ENCODE measurements around the gene FSHR.

Gene FSHR

GRCh38 chr2:49110571-49110970, 43.7 kb downstream of the FSHR start:
- no peak for DNase-seq

- DNase-seq: no peak
Measured at GRCh38 chr2:49108851-49109250, 45.5 kb downstream of the FSHR start.

- DNase-seq: no peak
Measured at GRCh38 chr2:49108436-49108835, 45.9 kb downstream of the FSHR start.

- DNase-seq: no peak
Measured at GRCh38 chr2:49105506-49105905, 48.8 kb downstream of the FSHR start.

- DNase-seq: no peak
Measured at GRCh38 chr2:49102146-49102545, 52.2 kb downstream of the FSHR start.

GRCh38 chr2:49080681-49081080, 73.6 kb downstream of the FSHR start:
- no peak for DNase-seq

GRCh38 chr2:49070716-49071115, 83.6 kb downstream of the FSHR start:
- DNase-seq: no peak

- no peak for DNase-seq
Measured at GRCh38 chr2:49069829-49070228, 84.5 kb downstream of the FSHR start.

GRCh38 chr2:49068613-49069012, 85.7 kb downstream of the FSHR start:
- DNase-seq: no peak

- no peak for DNase-seq
Measured at GRCh38 chr2:49067971-49068370, 86.3 kb downstream of the FSHR start.

- no peak for DNase-seq
Measured at GRCh38 chr2:49053156-49053555, 101.2 kb downstream of the FSHR start.

- no peak for DNase-seq
Measured at GRCh38 chr2:49050265-49050664, 104.0 kb downstream of the FSHR start.

GRCh38 chr2:49049161-49049560, 105.2 kb downstream of the FSHR start:
- DNase-seq: no peak

- DNase-seq: no peak
Measured at GRCh38 chr2:49045083-49045482, 109.2 kb downstream of the FSHR start.

GRCh38 chr2:49044350-49045079, 109.8 kb downstream of the FSHR start:
- DNase-seq: no peak

GRCh38 chr2:49043405-49043982, 110.8 kb downstream of the FSHR start:
- DNase-seq: no peak

- no peak for DNase-seq
Measured at GRCh38 chr2:49042488-49042887, 111.8 kb downstream of the FSHR start.

- DNase-seq: no peak
Measured at GRCh38 chr2:49041061-49041460, 113.3 kb downstream of the FSHR start.

GRCh38 chr2:49037197-49037596, 117.1 kb downstream of the FSHR start:
- no peak for DNase-seq

GRCh38 chr2:49035481-49035880, 118.8 kb downstream of the FSHR start:
- no peak for DNase-seq

GRCh38 chr2:49033394-49034185, 120.7 kb downstream of the FSHR start:
- no peak for DNase-seq

GRCh38 chr2:49032936-49033335, 121.4 kb downstream of the FSHR start:
- no peak for DNase-seq

- no peak for DNase-seq
Measured at GRCh38 chr2:49032126-49032525, 122.2 kb downstream of the FSHR start.

GRCh38 chr2:49029406-49029805, 124.9 kb downstream of the FSHR start:
- no peak for DNase-seq
